HG02970 (cell line): ENCODE results near the gene MAPKAPK3.

ENCODE experiments used
- ATAC-seq: cut with Tn5 transposase; IDR thresholded peaks from one replicate; pipeline ENCODE4 v1.9.1; 2021; ENCODE audit warnings: mild to moderate bottlenecking, moderate library complexity, moderate number of reproducible peaks; ENCODE audit not compliant: unreplicated experiment, low FRiP score

The MAPKAPK3 gene

GRCh38 chr3:50607271-50608091 lies 9.5 kb upstream of the MAPKAPK3 start:
- ATAC-seq: no peak

DNA sequence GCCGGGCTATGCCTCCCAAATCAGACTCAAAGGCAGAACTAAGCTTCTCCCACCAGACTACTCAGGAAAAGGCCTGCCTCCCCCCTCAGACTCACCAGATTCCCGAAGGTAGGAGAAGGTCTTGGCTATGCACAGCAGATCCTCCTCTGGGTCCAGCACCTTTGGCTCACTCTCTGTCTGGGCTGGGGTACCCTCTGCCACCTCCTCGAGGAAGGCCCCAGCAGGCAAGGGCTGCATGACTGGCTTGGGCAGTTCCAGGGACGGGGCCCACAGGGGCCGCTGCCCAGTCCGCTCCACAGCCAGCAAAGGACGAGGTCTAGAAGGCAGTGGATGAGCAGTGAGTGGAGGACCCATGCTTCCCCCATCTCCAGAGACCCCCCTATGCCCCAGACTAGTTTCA lies 8.7 kb upstream of the MAPKAPK3 start:
- ATAC-seq: no peak

GRCh38 chr3:50609071-50609762 lies 7.7 kb upstream of the MAPKAPK3 start:
- ATAC-seq: no peak

DNA sequence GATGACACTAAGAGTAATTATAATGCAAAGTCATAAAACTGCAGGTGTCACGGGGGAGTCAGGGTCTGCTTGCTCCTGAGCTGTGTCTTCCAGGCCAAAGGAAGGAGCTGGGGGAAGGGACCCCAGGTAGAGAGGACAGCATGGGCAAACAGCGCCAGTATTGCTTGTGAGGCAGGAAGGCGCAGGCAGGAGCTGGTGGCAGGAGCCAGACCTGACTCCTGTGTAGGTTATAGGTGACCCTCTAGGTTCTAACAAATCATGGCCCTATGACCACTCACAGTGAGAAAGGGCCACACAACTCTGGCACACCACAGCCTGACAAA lies 7.2 kb upstream of the MAPKAPK3 start:
- ATAC-seq: no peak

DNA sequence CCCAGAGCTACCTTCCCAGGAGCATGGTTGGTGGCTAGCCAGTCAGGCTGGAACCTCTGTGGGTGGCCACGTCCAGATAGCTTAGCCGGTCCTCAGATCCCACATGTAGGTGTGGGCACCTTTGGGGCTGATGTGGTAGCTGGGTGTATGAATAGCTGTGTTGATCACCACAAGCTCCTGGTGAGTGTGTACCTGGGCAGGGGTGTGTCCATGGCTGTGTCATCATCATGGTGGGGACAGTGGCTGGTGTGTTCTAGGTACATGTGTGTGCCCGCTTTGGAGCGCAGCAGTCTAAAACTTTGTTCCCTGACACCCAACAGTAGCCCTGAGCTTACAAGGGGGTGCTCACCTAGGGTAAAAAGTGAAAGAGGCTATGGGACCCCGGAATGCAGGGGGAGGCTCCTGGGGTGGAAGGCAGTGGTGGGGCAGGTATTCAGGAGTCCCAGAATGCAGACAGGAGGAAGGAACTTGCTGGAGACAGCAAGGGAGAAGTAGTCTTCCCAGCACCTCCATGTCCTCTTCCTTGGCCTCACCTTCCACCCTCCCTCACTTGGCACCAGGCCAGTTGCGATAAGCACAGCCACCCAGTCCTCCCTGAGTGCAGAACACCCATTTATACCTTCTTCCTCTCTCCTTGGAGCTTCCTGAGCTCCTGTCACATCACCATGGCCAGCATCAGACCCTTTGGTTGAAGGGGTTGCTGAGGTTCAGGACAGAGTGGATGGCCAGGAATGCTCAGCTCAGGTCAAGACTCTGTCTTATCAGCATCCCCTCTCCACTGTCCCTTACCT lies 6.6 kb upstream of the MAPKAPK3 start:
- ATAC-seq: no peak

- ATAC-seq: no peak
Observed at GRCh38 chr3:50610992-50611463, 5.9 kb upstream of the MAPKAPK3 start.

- peak; percentile 63 for ATAC-seq
Observed at GRCh38 chr3:50611464-50612233, 5.3 kb upstream of the MAPKAPK3 start, which contains the start of gene CISH. Gene CISH (minus strand): TSS chr3:50611774. CDS start chr3:50611650, 124 bp downstream.

DNA sequence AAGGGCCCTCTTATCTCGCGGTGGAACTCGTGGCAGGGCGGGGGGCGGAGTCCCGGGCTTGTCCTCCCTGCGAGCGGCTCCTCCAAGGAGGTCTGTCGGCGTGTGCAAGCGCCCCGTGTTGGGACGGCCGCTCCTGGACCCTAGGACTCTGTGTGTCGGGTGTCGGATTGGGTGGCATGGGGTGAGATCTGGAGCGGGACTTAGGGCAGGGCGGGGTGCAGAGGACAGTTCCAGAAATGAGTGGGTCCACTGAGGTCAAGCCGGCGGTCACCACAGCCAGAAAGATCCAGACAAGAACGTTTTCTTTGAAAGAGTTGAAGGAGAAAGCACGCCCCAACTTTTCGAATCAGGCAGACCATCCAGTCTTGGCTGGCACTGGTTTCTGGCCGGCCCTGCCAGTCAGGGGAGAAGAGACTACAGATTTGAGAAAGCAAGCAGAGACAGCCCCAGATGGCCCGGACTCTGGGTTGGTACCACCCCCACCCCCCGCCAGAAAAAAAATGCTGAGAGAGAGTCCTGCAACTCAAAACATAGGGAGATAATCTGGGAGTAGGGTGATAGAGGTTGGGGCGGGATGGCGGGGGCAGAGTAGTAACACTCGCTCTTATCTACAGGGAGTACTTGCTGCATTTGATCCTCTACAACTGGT lies 4.6 kb upstream of the MAPKAPK3 start:
- no peak for ATAC-seq

DNA sequence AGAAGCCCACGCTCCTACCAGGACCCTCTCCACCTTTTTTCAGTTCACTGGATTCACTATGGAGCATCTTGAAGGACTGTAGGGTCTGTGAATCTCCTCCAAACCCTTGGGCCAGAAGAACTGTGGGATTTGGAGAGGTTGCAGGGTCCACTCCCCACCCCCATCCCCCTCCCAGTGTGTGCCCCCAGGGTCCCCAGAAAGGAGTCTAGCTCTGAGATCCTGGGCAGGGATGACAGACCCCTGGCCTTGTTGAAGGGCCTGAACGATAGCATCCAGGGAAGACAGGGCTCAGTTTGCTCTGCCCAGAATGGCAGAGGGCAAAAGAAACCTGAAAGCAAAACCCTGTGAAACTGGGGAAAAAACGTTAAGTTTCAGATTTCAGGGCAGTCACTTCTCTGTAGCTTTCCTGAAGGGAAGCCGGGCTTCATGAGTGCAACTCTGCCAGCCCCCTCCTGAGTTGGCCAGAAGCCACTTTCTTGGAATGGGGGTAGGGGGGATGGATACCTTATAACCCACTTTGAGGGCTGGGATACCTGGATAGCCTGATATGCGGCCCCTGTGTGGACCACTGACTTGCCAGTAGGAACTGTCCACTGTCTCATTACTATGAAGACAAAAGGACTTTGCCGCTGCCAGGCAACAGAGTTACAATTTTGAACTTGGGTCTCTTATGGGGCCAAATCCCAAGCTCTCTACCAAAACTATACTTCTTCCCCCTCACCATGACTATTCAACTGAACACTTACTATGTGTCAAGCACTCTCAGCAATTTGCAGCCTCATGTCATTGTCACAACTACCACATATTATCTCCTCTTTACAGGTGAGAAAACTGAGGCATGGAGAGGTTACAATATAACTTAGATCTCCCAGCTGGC lies 3.7 kb upstream of the MAPKAPK3 start:
- no peak for ATAC-seq

DNA sequence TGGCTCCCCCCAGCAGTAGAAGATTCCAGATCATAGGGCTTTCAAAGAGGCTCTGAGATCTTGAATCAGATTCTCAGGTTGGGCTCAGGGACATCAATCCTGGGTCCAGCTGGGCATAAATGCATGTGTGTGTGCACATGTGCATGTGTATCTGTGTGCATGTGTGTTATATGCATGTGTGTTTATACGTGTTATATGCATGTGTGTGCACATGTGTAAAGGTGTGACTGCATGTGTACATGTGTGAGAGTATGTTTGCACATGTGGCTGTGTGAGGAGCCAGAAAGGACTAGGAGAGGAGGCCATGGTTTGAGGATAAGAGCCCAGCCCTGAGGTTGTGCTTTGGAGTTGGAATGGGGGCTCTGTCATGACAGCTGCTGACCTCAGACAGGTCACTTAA lies 1.8 kb upstream of the MAPKAPK3 start:
- no peak for ATAC-seq

DNA sequence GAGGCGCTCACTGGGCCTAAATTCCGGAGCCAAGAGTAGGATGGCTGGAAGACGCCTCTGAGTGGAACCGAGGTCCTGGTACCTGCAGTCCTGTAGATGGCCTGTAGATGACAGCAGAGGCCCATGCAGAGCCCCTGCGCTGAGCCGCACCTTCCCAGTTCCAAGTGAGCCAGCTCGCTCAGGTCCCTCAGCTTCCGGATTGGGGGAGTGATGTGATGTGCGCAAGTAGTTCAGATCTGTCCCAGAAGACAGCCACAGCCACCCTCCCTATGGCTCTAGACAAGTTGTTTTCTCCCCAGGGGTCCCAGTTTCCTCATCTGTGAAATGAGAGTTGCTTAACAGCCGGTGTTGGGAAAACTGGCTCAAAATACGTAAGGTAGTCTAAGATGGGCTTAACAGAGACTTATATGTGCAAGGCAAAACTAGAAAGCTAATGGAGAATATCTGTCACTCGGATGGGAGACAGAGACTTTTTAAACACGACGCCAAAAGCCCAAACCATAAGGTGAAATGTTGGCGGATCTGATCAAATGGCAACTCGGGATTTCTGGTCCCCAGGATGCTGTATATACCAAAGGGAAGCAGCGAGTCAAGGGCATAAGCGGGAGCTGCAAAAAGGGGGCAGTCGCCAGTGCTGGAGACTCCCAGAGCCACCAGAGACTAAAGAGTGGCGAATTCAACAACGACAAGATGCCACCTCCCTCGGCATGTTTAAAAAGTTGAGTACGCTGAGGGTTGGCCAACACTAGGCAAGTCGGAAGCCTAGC lies 765 bp upstream of the MAPKAPK3 start:
- ATAC-seq: peak; percentile 26

- peak; percentile 71 for ATAC-seq
Observed at GRCh38 chr3:50616770-50617095, 218 bp upstream of the MAPKAPK3 start.

GRCh38 chr3:50617911-50618481 lies 1.0 kb downstream of the MAPKAPK3 start:
- ATAC-seq: no peak

DNA sequence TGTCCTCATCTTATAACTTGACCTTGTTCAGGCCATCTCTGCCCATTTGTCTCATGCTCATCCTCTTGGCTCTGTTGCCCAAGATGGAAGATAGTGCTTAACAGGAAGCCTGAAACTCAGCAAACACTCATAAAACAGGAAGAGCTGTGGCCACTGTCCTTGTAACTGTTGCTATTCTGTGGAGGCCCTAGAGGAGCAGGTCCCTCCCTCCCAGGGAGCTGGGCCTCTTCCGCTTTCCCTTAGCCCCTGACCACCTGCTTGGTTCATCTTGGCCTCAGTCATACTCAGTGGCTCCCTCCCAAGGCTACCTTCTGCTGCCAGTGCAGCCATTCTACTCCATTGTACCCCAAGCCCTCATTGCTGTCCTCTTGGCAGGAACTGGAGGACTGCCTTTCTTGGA lies 3.5 kb downstream of the MAPKAPK3 start:
- no peak for ATAC-seq

DNA sequence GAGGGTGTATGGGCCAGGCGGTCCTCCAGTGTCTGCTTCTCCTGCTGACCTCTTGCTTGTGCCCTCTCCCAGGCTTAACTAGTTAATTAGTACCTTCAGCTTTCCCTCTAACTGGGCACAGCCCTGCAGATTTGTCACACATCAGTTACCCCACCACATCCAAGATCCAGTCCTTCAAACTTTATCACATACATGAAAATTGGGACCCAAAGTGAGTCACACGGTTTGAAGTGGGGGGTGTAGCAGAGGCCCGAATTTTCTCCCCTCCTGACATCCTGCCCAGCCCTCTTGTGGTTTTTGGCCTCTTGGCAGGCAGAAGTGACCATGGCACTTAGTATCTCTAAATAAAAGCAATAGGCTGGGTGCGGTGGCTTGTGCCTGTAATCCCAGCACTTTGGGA lies 3.9 kb downstream of the MAPKAPK3 start:
- no peak for ATAC-seq

- ATAC-seq: no peak
Observed at GRCh38 chr3:50622881-50623280, 5.9 kb downstream of the MAPKAPK3 start.

DNA sequence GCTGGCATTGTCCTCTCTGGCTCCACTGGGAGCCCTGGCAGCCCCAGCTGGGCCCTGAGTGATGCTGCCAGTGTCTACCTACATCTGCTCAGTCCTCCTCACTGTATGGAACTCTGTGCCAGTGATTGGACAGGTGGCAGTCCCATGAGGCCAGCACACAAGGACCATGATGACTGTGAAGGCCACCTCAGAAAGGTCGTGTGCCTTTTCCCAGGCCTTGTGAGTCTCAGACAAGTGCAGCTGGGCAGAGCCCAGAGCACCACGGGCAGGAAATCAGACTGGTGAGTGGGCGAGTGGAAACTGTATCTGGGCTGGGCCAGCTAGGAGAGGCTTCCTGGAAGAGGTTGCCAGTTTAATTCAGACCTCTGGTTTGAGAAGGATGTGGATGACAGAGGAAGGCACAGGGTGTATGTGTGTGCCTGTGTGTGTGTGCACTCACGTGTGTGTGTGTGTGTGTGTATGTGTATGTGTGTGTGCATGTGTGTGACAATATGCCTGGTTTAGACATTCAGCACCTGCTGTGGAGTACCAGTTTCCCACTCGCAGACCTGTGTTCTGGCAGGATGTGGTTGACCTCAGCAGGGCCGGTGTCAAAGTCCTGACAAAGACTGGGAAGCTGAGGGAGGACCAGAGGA lies 7.0 kb downstream of the MAPKAPK3 start:
- no peak for ATAC-seq

- ATAC-seq: no peak
Observed at GRCh38 chr3:50624634-50625033, 7.7 kb downstream of the MAPKAPK3 start.
